ENCODE data around the gene TMEM106C.

DNA sequence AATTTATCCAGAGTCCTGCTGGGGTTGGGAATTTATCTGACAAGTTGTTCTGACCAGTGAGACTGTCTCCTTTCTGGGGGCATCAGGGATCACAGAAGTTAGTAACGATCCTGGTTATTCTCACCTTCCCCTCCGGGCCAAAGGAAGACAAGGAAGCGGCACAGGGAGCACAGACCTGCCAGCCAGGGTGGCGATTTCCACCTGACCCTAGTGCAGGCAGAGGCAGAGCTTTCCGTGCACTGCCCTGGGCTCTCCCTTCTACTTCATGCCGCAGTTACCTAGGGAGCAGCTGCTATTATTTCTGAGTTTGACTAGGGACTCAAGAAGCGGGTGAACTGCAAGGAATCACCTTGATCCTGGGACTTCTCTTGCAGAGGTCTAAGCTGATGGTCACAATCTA, 7.4 kb downstream of the TMEM106C start:
- TF ChIP-seq, protein P1, sequence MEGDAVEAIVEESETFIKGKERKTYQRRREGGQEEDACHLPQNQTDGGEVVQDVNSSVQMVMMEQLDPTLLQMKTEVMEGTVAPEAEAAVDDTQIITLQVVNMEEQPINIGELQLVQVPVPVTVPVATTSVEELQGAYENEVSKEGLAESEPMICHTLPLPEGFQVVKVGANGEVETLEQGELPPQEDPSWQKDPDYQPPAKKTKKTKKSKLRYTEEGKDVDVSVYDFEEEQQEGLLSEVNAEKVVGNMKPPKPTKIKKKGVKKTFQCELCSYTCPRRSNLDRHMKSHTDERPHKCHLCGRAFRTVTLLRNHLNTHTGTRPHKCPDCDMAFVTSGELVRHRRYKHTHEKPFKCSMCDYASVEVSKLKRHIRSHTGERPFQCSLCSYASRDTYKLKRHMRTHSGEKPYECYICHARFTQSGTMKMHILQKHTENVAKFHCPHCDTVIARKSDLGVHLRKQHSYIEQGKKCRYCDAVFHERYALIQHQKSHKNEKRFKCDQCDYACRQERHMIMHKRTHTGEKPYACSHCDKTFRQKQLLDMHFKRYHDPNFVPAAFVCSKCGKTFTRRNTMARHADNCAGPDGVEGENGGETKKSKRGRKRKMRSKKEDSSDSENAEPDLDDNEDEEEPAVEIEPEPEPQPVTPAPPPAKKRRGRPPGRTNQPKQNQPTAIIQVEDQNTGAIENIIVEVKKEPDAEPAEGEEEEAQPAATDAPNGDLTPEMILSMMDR (IDR thresholded peaks at IDR 0.05): no peak
- no peak for TF ChIP-seq POLR2A (IDR thresholded peaks at IDR 0.05)

All from adrenal gland (tissue), 5 donors.